ENCODE data around the gene FBLN2.

The FBLN2 gene

DNA sequence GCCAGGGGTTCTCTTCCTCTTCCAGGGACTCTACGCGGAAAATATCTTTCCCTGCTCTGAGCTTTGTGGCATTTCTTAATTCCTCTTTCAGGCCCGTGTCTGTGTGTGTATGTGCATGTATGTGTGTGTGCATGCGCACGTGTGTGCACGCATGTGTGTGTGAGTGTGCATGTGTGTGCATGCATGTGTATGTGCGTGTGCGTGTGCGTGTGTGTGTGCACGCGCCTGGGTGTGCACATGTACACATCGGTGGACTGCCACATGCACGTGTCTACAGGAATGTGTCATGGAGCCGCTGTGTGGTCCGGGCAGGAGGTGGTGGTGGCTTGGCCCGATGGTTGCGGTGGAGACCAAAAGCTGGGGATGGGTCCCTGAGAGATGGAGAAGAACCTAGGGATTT is 133.0 kb downstream of the FBLN2 start:
- TF ChIP-seq POLR2A (IDR thresholded peaks at IDR 0.05; ENCODE audit: extremely low read depth, insufficient read length) (no peak), MYC (IDR thresholded peaks at IDR 0.05; ENCODE audit: low read depth, low read length) (no peak)
- TF ChIP-seq, protein P1, sequence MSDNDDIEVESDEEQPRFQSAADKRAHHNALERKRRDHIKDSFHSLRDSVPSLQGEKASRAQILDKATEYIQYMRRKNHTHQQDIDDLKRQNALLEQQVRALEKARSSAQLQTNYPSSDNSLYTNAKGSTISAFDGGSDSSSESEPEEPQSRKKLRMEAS (IDR thresholded peaks at IDR 0.05; ENCODE audit: low read depth, low read length): no peak
- TF ChIP-seq, protein P2, sequence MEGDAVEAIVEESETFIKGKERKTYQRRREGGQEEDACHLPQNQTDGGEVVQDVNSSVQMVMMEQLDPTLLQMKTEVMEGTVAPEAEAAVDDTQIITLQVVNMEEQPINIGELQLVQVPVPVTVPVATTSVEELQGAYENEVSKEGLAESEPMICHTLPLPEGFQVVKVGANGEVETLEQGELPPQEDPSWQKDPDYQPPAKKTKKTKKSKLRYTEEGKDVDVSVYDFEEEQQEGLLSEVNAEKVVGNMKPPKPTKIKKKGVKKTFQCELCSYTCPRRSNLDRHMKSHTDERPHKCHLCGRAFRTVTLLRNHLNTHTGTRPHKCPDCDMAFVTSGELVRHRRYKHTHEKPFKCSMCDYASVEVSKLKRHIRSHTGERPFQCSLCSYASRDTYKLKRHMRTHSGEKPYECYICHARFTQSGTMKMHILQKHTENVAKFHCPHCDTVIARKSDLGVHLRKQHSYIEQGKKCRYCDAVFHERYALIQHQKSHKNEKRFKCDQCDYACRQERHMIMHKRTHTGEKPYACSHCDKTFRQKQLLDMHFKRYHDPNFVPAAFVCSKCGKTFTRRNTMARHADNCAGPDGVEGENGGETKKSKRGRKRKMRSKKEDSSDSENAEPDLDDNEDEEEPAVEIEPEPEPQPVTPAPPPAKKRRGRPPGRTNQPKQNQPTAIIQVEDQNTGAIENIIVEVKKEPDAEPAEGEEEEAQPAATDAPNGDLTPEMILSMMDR (IDR thresholded peaks at IDR 0.05; ENCODE audit: low read depth, low read length): no peak
- no peak overlapping the region for H3K4me3 ChIP-seq (ENCODE audit: low read depth, low read length)
- no peak for DNase-seq (ENCODE audit: low read depth)

DNA sequence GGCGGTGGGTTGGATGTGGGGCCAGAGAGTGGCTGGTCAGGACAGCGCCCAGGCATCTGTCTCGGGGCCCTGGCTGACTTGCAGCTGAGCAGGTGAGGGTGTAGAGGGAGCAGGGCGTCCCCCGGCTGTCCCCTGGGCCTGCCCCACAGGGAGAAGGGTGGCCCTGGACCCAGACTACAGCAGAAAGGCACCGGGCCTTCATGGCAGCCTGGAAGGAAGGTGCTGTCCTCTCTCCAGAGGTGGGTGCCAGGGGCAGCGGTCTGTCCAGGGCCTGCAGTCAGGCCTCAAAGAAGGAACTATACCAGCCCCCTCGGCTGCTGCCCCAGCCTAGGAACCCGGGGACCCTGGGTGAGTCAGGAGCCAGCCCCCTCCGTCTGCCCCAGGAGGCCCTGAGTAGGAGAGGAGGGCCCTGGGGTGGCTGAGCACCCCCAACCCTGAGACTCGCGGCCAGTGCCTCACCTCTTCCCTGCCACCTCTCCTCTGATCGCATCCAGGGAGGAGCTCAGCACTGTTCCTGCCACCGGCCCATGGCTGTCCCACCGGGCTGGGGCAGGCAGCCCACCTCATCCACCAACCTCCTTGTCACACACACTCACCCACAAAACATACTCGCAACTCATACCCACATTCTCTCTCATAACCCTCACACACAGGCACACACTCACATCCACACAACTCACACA is 133.5 kb downstream of the FBLN2 start:
- TF ChIP-seq, protein P2 (IDR thresholded peaks at IDR 0.05; ENCODE audit: low read depth, low read length): no peak
- TF ChIP-seq, protein P1 (IDR thresholded peaks at IDR 0.05; ENCODE audit: low read depth, low read length): no peak
- no peak for TF ChIP-seq POLR2A (IDR thresholded peaks at IDR 0.05; ENCODE audit: extremely low read depth, insufficient read length)
- no peak for TF ChIP-seq MYC (IDR thresholded peaks at IDR 0.05; ENCODE audit: low read depth, low read length)
- H3K4me3 ChIP-seq (ENCODE audit: low read depth, low read length): no peak overlapping the region
- no peak for DNase-seq (ENCODE audit: low read depth)

DNA sequence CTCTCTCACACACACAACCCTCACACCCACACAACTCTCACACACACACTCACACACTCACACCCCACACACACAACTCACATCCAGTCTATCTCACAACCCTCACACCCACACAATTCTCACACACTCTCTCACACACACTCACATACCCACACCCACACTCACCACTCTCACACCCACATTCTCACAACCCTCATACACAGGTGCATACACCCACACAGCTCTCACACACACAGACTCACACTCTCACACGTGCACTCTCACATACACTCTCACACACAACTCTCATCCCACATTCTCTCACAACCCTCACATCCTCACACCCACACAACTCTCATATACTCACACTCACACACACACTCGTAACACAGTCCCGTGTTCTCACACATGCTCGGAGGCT is 134.4 kb downstream of the FBLN2 start:
- no peak for TF ChIP-seq POLR2A (IDR thresholded peaks at IDR 0.05; ENCODE audit: extremely low read depth, insufficient read length)
- TF ChIP-seq MYC (IDR thresholded peaks at IDR 0.05; ENCODE audit: low read depth, low read length): no peak
- TF ChIP-seq, protein P2 (IDR thresholded peaks at IDR 0.05; ENCODE audit: low read depth, low read length): no peak
- TF ChIP-seq, protein P1 (IDR thresholded peaks at IDR 0.05; ENCODE audit: low read depth, low read length): no peak
- no peak for DNase-seq (ENCODE audit: low read depth)
- H3K4me3 ChIP-seq (ENCODE audit: low read depth, low read length): no peak overlapping the region

DNA sequence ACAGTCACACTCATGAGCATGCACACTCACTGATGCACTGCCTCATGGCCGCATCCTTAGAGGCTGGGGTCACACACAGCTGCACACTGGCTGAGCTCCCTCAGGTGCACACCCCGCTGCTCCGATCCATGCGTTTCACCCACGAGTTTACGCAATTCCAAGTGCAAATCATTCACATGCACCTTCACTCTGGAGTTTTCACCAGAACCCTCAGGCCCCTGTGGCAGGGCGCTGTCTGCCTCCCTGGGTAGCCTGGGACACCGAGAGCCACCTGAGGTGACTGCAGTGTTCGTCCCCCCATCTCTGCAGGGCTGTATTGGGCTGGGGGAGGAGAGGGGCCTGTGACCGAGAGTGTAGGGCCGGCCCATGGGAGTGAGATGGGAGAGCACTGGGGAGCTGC is 134.8 kb downstream of the FBLN2 start:
- no peak for DNase-seq (ENCODE audit: low read depth)
- no peak overlapping the region for H3K4me3 ChIP-seq (ENCODE audit: low read depth, low read length)
- TF ChIP-seq MYC (IDR thresholded peaks at IDR 0.05; ENCODE audit: low read depth, low read length): no peak
- TF ChIP-seq, protein P1 (IDR thresholded peaks at IDR 0.05; ENCODE audit: low read depth, low read length): no peak
- TF ChIP-seq, protein P2 (IDR thresholded peaks at IDR 0.05; ENCODE audit: low read depth, low read length): no peak
- TF ChIP-seq POLR2A (IDR thresholded peaks at IDR 0.05; ENCODE audit: extremely low read depth, insufficient read length): no peak

DNA sequence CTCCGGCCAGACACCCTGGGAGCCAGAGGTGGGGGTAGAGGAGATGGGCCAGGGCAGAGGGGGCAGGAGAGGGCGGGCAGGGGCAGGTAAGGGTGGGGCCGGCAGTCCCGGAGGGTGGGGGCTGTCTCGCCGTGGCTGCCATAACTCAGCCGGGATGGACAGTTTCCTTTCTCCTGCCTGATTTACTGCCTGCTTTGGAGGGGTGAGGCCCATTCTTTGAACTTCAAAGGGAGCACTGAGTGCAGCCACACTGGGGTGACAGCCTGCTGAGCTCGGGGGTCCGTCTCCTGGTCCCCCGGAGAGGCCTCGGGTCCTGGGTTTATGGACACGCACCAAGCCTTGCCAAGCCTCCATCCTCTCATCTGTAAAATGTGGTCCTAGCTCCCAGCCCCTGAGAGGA is 135.4 kb downstream of the FBLN2 start:
- no peak for TF ChIP-seq MYC (IDR thresholded peaks at IDR 0.05; ENCODE audit: low read depth, low read length)
- TF ChIP-seq, protein P2 (IDR thresholded peaks at IDR 0.05; ENCODE audit: low read depth, low read length): no peak
- TF ChIP-seq, protein P1 (IDR thresholded peaks at IDR 0.05; ENCODE audit: low read depth, low read length): no peak
- no peak for TF ChIP-seq POLR2A (IDR thresholded peaks at IDR 0.05; ENCODE audit: extremely low read depth, insufficient read length)
- no peak for DNase-seq (ENCODE audit: low read depth)
- no peak overlapping the region for H3K4me3 ChIP-seq (ENCODE audit: low read depth, low read length)
